Measurements from ENCODE around the gene ERG.

Gene ERG

GRCh38 chr21:38454702-38455101 lies 43.6 kb downstream of the ERG start:
- TF ChIP-seq CTCF (IDR thresholded peaks at IDR 0.05; ENCODE audit: borderline replicate concordance, insufficient read depth, low read depth, low read length), result no peak
- H3K4me3 ChIP-seq (ENCODE audit: low read depth, low read length), result no peak overlapping the region

- TF ChIP-seq CTCF (IDR thresholded peaks at IDR 0.05; ENCODE audit: borderline replicate concordance, insufficient read depth, low read depth, low read length), result no peak
- no peak overlapping the region for H3K4me3 ChIP-seq (ENCODE audit: low read depth, low read length)
These were observed 44.1 kb downstream of the ERG start for GRCh38 chr21:38454161-38454560.

- TF ChIP-seq CTCF (IDR thresholded peaks at IDR 0.05; ENCODE audit: borderline replicate concordance, insufficient read depth, low read depth, low read length), result no peak
- no peak overlapping the region for H3K4me3 ChIP-seq (ENCODE audit: low read depth, low read length)
These were observed 49.4 kb downstream of the ERG start for GRCh38 chr21:38448671-38449385.

- TF ChIP-seq CTCF (IDR thresholded peaks at IDR 0.05; ENCODE audit: borderline replicate concordance, insufficient read depth, low read depth, low read length), result no peak
- no peak overlapping the region for H3K4me3 ChIP-seq (ENCODE audit: low read depth, low read length)
These were observed 50.7 kb downstream of the ERG start for GRCh38 chr21:38447611-38448010.

- TF ChIP-seq CTCF (IDR thresholded peaks at IDR 0.05; ENCODE audit: borderline replicate concordance, insufficient read depth, low read depth, low read length), result no peak
These were observed 53.6 kb downstream of the ERG start for GRCh38 chr21:38444691-38445090.

GRCh38 chr21:38443110-38443509 lies 55.2 kb downstream of the ERG start:
- no peak for TF ChIP-seq CTCF (IDR thresholded peaks at IDR 0.05; ENCODE audit: borderline replicate concordance, insufficient read depth, low read depth, low read length)
- no peak overlapping the region for H3K4me3 ChIP-seq (ENCODE audit: low read depth, low read length)

More at GRCh38 chr21:38444691-38445090, 53.6 kb downstream of the ERG start:
- H3K4me3 ChIP-seq (ENCODE audit: low read depth, low read length), result no peak overlapping the region

- no peak for TF ChIP-seq CTCF (IDR thresholded peaks at IDR 0.05; ENCODE audit: borderline replicate concordance, insufficient read depth, low read depth, low read length)
- H3K4me3 ChIP-seq (ENCODE audit: low read depth, low read length), result no peak overlapping the region
These were observed 57.1 kb downstream of the ERG start for GRCh38 chr21:38441153-38441552.

Measured in GM12875 (cell line).